Nephron progenitor cell (in vitro differentiated cells): ENCODE results near the gene ZFR.
A peak's percentile ranks its signal among the peaks of the same experiment; 100 is the strongest.
"Not testable (repeated sequence)": the region's sequence is repeated elsewhere in the genome, so short reads cannot be mapped to it uniquely, and the experiment has no call there.

Experiments
- DNase-seq: peaks from one replicate; pipeline ENCODE4 v3.0.0; 2021
- H3K27ac Mint-ChIP-seq: 2 replicates; pipeline ENCODE4 v1.8.0; 2021; ENCODE audit warnings: mild to moderate bottlenecking, moderate library complexity, mixed read lengths
- H3K27me3 Mint-ChIP-seq: 2 replicates; pipeline ENCODE4 v1.8.0; 2021; ENCODE audit warnings: mild to moderate bottlenecking, low read depth, mixed read lengths; ENCODE audit not compliant: poor library complexity
- H3K36me3 Mint-ChIP-seq: 2 replicates; pipeline ENCODE4 v1.8.0; 2021; ENCODE audit warnings: low read depth, mixed read lengths
- H3K4me1 Mint-ChIP-seq: 2 replicates; pipeline ENCODE4 v1.8.0; 2021; ENCODE audit warnings: mixed read lengths
- H3K4me3 Mint-ChIP-seq: 2 replicates; pipeline ENCODE4 v1.8.0; 2021; ENCODE audit warnings: mild to moderate bottlenecking, moderate library complexity, mixed read lengths
- H3K9me3 Mint-ChIP-seq: 2 replicates; pipeline ENCODE4 v1.8.0; 2021; ENCODE audit warnings: mild to moderate bottlenecking, moderate library complexity, mixed read lengths
- CTCF ChIP-seq: fragments of 200-600 bp; sonication (generic); IDR thresholded peaks from 2 replicates; pipeline ENCODE4 v1.5.0; 2021; ENCODE audit warnings: antibody characterized with exemption

Gene ZFR

GRCh38 chr5:32455311-32455710 is 10.8 kb upstream of the ZFR start:
- Mint-ChIP-seq H3K4me1 (no peaks in the 10 kb centered on the region), H3K4me3 (no peak overlapping the region), H3K36me3 (no peaks in the 10 kb centered on the region), H3K27ac (no peak overlapping the region), H3K9me3 (no peaks in the 10 kb centered on the region), H3K27me3 (peaks cover 31% of the 10 kb centered on the region)
- TF ChIP-seq CTCF: no peak
- DNase-seq: no peak

GRCh38 chr5:32454821-32455220 is 10.3 kb upstream of the ZFR start:
- DNase-seq: no peak
- Mint-ChIP-seq H3K4me1 (no peaks in the 10 kb centered on the region), H3K9me3 (no peaks in the 10 kb centered on the region), H3K36me3 (no peaks in the 10 kb centered on the region), H3K4me3 (no peak overlapping the region), H3K27ac (no peak overlapping the region), H3K27me3 (peaks cover 31% of the 10 kb centered on the region)
- TF ChIP-seq CTCF: no peak

- TF ChIP-seq CTCF: no peak
- H3K9me3 Mint-ChIP-seq: no peaks in the 10 kb centered on the region
- no peak for DNase-seq
- no peaks in the 10 kb centered on the region for H3K36me3 Mint-ChIP-seq
- no peaks in the 10 kb centered on the region for H3K4me1 Mint-ChIP-seq
- no peak overlapping the region for H3K27ac Mint-ChIP-seq
- peaks cover 34% of the 10 kb centered on the region for H3K27me3 Mint-ChIP-seq
- H3K4me3 Mint-ChIP-seq: no peak overlapping the region
Measured at GRCh38 chr5:32453916-32454315, 9.4 kb upstream of the ZFR start.

GRCh38 chr5:32452316-32452715 is 7.8 kb upstream of the ZFR start:
- not testable (repeated sequence) for H3K27ac Mint-ChIP-seq, H3K36me3 Mint-ChIP-seq, H3K4me1 Mint-ChIP-seq, DNase-seq, H3K9me3 Mint-ChIP-seq, H3K4me3 Mint-ChIP-seq
- H3K27me3 Mint-ChIP-seq: peaks cover 33% of the 10 kb centered on the region

GRCh38 chr5:32450952-32451351 is 6.4 kb upstream of the ZFR start:
- Mint-ChIP-seq H3K4me1 (peaks cover 9% of the 10 kb centered on the region), H3K27me3 (peaks cover 39% of the 10 kb centered on the region), H3K27ac (no peak overlapping the region), H3K9me3 (no peaks in the 10 kb centered on the region), H3K36me3 (no peaks in the 10 kb centered on the region), H3K4me3 (no peak overlapping the region)
- DNase-seq: no peak
- TF ChIP-seq CTCF: peak; percentile 5

GRCh38 chr5:32449262-32449661 is 4.7 kb upstream of the ZFR start:
- Mint-ChIP-seq H3K9me3 (no peaks in the 10 kb centered on the region), H3K27me3 (peaks cover 41% of the 10 kb centered on the region), H3K27ac (no peak overlapping the region), H3K4me1 (peaks cover 20% of the 10 kb centered on the region), H3K36me3 (no peaks in the 10 kb centered on the region), H3K4me3 (no peak overlapping the region)
- no peak for DNase-seq
- TF ChIP-seq CTCF: no peak
